ENCODE data around the gene NDUFS2. TPM values are rescaled to one million over a fixed set of nuclear protein-coding genes. Genes with fewer than 3 reads are reported as not detected.

NDUFS2 gene
- total RNA-seq, 3 donors from 2014 or later: 102 to 129 (median 116) TPM

GRCh38 chr1:161259345-161259702 is 57.2 kb downstream of the NDUFS2 start:
- TF ChIP-seq POLR2A (IDR thresholded peaks at IDR 0.05) (no peak), CTCF (IDR thresholded peaks at IDR 0.05) (no peak), POLR2AphosphoS5 (IDR thresholded peaks at IDR 0.05) (no peak)
- no peaks in the 10 kb centered on the region for H3K36me3 ChIP-seq
- peaks cover 0 to 16% of the 10 kb centered on the region in 2 donors for H3K27me3 ChIP-seq
- no peak for DNase-seq (ENCODE audit: low spot score in 2 of 2)
- no peak overlapping the region for H3K27ac ChIP-seq
- peak overlapping the region in 2 of 3 donors; percentile 55 to 69 for H3K4me3 ChIP-seq
- H3K4me1 ChIP-seq: no peaks in the 10 kb centered on the region
- intact Hi-C loops (cut with DNase I; ENCODE audit: low total_unique reads): no loop called here
- peaks cover 9 to 14% of the 10 kb centered on the region in 2 donors for H3K9me3 ChIP-seq

DNA sequence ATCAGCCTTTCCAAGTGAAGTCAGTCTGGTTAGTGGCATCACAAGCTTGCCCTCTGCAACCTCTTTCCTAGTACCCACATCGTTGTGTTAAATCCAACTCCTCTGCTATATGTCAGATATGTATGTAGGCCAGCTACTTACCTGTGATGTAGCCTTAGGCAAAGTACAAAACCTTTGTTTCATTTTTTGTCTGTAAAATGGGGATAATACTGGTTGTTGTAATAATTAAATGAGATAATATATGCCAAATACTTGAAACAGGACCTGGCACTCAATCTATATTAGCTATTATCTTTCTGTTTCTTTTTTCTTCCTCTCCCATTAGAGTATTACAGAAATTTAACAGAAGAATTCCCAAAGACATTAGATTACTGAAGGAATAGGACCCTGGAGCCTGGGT is 57.6 kb downstream of the NDUFS2 start:
- Histone ChIP-seq H3K4me1 (no peaks in the 10 kb centered on the region), H3K9me3 (peaks cover 9 to 14% of the 10 kb centered on the region in 2 donors), H3K27ac (no peak overlapping the region), H3K36me3 (no peaks in the 10 kb centered on the region), H3K4me3 (no peak overlapping the region), H3K27me3 (peaks cover 0 to 16% of the 10 kb centered on the region in 2 donors)
- DNase-seq (ENCODE audit: low spot score in 2 of 2): no peak
- TF ChIP-seq CTCF (IDR thresholded peaks at IDR 0.05) (no peak), POLR2A (IDR thresholded peaks at IDR 0.05) (no peak), POLR2AphosphoS5 (IDR thresholded peaks at IDR 0.05) (no peak)
- intact Hi-C loops (cut with DNase I; ENCODE audit: low total_unique reads): no loop called here

DNA sequence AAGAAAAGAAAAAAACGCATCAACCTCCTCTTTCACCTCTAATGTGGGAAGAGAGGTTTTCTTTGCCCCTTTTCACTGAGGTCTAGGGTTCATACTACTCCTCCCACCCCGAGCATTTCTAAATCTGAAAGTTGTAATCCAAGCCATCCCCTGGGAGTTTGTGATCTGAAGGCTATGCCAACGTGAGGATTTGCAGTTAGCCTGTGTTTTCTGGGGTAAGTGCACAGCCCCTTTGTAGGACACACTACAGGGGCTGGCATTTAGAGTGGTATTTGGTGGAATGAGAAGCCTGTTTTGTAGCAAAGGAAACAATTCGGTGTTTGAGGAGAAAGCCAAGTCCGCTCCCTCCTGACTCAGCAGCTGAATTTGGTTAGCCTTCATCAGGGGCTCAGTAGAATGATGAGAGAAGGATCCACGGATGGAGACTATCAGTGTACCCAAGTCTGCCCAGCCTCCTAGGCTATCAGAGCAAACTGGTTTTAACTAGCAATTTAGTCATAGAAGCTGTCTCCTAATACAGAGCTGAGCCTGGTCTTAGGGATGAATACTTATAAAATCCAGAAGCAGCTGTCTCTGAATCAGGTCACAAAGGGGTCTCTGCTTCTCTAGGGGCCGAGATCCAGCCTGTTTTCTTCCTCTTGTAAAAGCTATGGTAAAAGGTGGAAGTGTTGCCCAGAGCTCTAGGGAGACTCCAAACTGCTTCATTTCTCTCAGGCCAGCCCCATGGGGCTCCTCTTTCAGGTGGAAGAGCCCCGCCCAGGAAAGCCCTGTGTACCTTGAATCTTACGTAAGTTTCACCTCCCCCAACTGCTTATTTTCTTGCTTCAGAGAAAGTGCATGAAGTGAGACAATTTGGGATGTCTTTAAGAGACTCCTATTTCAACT is 58.5 kb downstream of the NDUFS2 start:
- Histone ChIP-seq H3K27me3 (peaks cover 0 to 16% of the 10 kb centered on the region in 2 donors), H3K27ac (no peak overlapping the region), H3K36me3 (no peaks in the 10 kb centered on the region), H3K9me3 (peaks cover 9 to 14% of the 10 kb centered on the region in 2 donors), H3K4me3 (no peak overlapping the region), H3K4me1 (no peaks in the 10 kb centered on the region)
- TF ChIP-seq POLR2A (IDR thresholded peaks at IDR 0.05) (no peak), CTCF (IDR thresholded peaks at IDR 0.05) (no peak), POLR2AphosphoS5 (IDR thresholded peaks at IDR 0.05) (no peak)
- DNase-seq (ENCODE audit: low spot score in 2 of 2): no peak
- intact Hi-C loops (cut with DNase I; ENCODE audit: low total_unique reads): no loop called here

GRCh38 chr1:161261261-161262235 is 59.4 kb downstream of the NDUFS2 start:
- Histone ChIP-seq H3K4me1 (no peaks in the 10 kb centered on the region), H3K4me3 (no peak overlapping the region), H3K36me3 (no peaks in the 10 kb centered on the region), H3K9me3 (peaks cover 9 to 11% of the 10 kb centered on the region in 2 donors), H3K27me3 (peaks cover 0 to 16% of the 10 kb centered on the region in 2 donors), H3K27ac (no peak overlapping the region)
- TF ChIP-seq CTCF (IDR thresholded peaks at IDR 0.05): no peak
- TF ChIP-seq POLR2A (IDR thresholded peaks at IDR 0.05): no peak
- TF ChIP-seq POLR2AphosphoS5 (IDR thresholded peaks at IDR 0.05): no peak
- intact Hi-C loops (cut with DNase I; ENCODE audit: low total_unique reads): no loop called here
- no peak for DNase-seq (ENCODE audit: low spot score in 2 of 2)

Other genes starting within 250 kb of the NDUFS2 start
- 10 to 100 TPM in 1 of 3 donors, not detected in 2; 10.7 TPM for gene ITLN2, start 247.6 kb upstream of the NDUFS2 start, total RNA-seq
- 10 to 100 TPM; 41.1 to 74.3 (median 48.8) TPM for gene F11R, start 181.2 kb upstream of the NDUFS2 start, total RNA-seq
- 100 to 1,000 TPM in 2 of 3 donors, 10 to 100 TPM in 1; 57.3 to 217 (median 109) TPM for gene TSTD1, start 163.4 kb upstream of the NDUFS2 start, total RNA-seq
- gene USF1, start 156.4 kb upstream of the NDUFS2 start, total RNA-seq: 10 to 100 TPM; 64.5 to 70.8 (median 64.6) TPM
- gene ARHGAP30, start 132.5 kb upstream of the NDUFS2 start, total RNA-seq: 10 to 100 TPM in 1 of 3 donors, 1 to 10 TPM in 2; 5.2 to 16.5 (median 7.9) TPM
- gene NECTIN4, start 112.8 kb upstream of the NDUFS2 start, total RNA-seq: 10 to 100 TPM in 2 of 3 donors, not detected in 1; 28.5 to 56.3 TPM
- 1 to 10 TPM; 5.8 to 9.8 (median 8.5) TPM for gene KLHDC9, start 104.0 kb upstream of the NDUFS2 start, total RNA-seq
- 10 to 100 TPM; 32.5 to 50.1 (median 37.0) TPM for gene PFDN2, start 84.3 kb upstream of the NDUFS2 start, total RNA-seq
- 10 to 100 TPM; 36.3 to 44.5 (median 37.0) TPM for gene NIT1, start 84.3 kb upstream of the NDUFS2 start, total RNA-seq
- 10 to 100 TPM; 28.7 to 39.0 (median 37.6) TPM for gene DEDD, start 69.7 kb upstream of the NDUFS2 start, total RNA-seq
- gene UFC1, start 48.4 kb upstream of the NDUFS2 start, total RNA-seq: 10 to 100 TPM; 76.0 to 90.3 (median 87.5) TPM
- 10 to 100 TPM; 11.7 to 26.9 (median 24.9) TPM for gene USP21, start 42.9 kb upstream of the NDUFS2 start, total RNA-seq
- 10 to 100 TPM; 19.5 to 26.8 (median 25.2) TPM for gene PPOX, start 35.9 kb upstream of the NDUFS2 start, total RNA-seq
- 10 to 100 TPM; 23.4 to 41.3 (median 29.4) TPM for gene B4GALT3, start 24.9 kb upstream of the NDUFS2 start, total RNA-seq
- gene ADAMTS4, start 3.3 kb upstream of the NDUFS2 start, total RNA-seq: 10 to 100 TPM in 2 of 3 donors, 1 to 10 TPM in 1; 4.8 to 85.5 (median 24.6) TPM
- gene FCER1G, start 12.9 kb downstream of the NDUFS2 start, total RNA-seq: 100 to 1,000 TPM in 1 of 3 donors, 10 to 100 TPM in 2; 40.3 to 153 (median 70.1) TPM
- not detected for gene APOA2, start 21.3 kb downstream of the NDUFS2 start, total RNA-seq
- 1 to 10 TPM; 6.9 to 9.4 (median 8.2) TPM for gene TOMM40L, start 23.7 kb downstream of the NDUFS2 start, total RNA-seq
- gene NR1I3, start 35.8 kb downstream of the NDUFS2 start, total RNA-seq: not detected
- gene PCP4L1, start 56.4 kb downstream of the NDUFS2 start, total RNA-seq: 1 to 10 TPM in 1 of 3 donors, under 1 TPM in 2; 0.32 to 2.0 (median 0.73) TPM
- 1 to 10 TPM; 1.3 to 3.6 (median 3.2) TPM for gene MPZ, start 107.6 kb downstream of the NDUFS2 start, total RNA-seq
- 10 to 100 TPM; 18.0 to 42.4 (median 23.9) TPM for gene SDHC, start 112.0 kb downstream of the NDUFS2 start, total RNA-seq
- under 1 TPM in 1 of 3 donors, not detected in 2; 0.66 TPM for gene CFAP126, start 165.5 kb downstream of the NDUFS2 start, total RNA-seq

All from breast epithelium (tissue), 4 donors.